HepG2 (cell line): ENCODE data around the gene SLC2A4. TPM values are rescaled to one million over a fixed set of nuclear protein-coding genes. Genes with fewer than 3 reads are reported as not detected.
A peak's percentile ranks its signal among the peaks of the same experiment; 100 is the strongest.

Source experiments
- AHDC1 ChIP-seq: sonication (generic); formaldehyde crosslinking; IDR thresholded peaks from 2 replicates; pipeline ENCODE4 v1.5.1; 2020; ENCODE audit warnings: mild to moderate bottlenecking, missing genetic modification reagents, borderline replicate concordance
- BRCA1 ChIP-seq: sonication (generic); formaldehyde crosslinking; IDR thresholded peaks from 2 replicates; pipeline ENCODE4 v1.4.0; 2020; ENCODE audit warnings: missing genetic modification reagents
- DNMT3B ChIP-seq: conservative IDR thresholded peaks from 2 replicates; pipeline ENCODE4 v1.6.1; 2016; ENCODE audit warnings: missing biosample characterization, control low read depth
- E2F2 ChIP-seq: sonication (generic); formaldehyde crosslinking; IDR thresholded peaks from 2 replicates; pipeline ENCODE4 v1.4.0; 2020; ENCODE audit warnings: missing genetic modification reagents, borderline replicate concordance
- MIER2 ChIP-seq: IDR thresholded peaks from 2 replicates; pipeline ENCODE4 v1.6.1; 2016; ENCODE audit warnings: missing biosample characterization, missing genetic modification reagents
- MIXL1 ChIP-seq: IDR thresholded peaks from 2 replicates; pipeline ENCODE4 v1.6.1; 2016
- MTERF4 ChIP-seq: sonication (generic); formaldehyde crosslinking; IDR thresholded peaks from 2 replicates; pipeline ENCODE4 v1.8.0; 2023; ENCODE audit warnings: mild to moderate bottlenecking, missing genetic modification reagents
- SETDB1 ChIP-seq: sonication (generic); formaldehyde crosslinking; IDR thresholded peaks from 2 replicates; pipeline ENCODE4 v1.5.1; 2020; ENCODE audit warnings: missing genetic modification reagents, mild to moderate bottlenecking, borderline replicate concordance
- SRSF9 ChIP-seq: fragments of 200-400 bp; formaldehyde crosslinking; IDR thresholded peaks from 2 replicates; pipeline ENCODE4 v1.6.1; 2018; ENCODE audit warnings: borderline replicate concordance, mild to moderate bottlenecking, low read depth, low read length; ENCODE audit not compliant: insufficient read depth, poor library complexity, severe bottlenecking
- TEF ChIP-seq: sonication (generic); formaldehyde crosslinking; IDR thresholded peaks from 2 replicates; pipeline ENCODE4 v1.5.0; 2020; ENCODE audit warnings: missing genetic modification reagents
- ZBED4 ChIP-seq: sonication (generic); formaldehyde crosslinking; IDR thresholded peaks from 2 replicates; pipeline ENCODE4 v1.4.0; 2020; ENCODE audit warnings: missing genetic modification reagents, borderline replicate concordance
- ZNF256 ChIP-seq: sonication (generic); formaldehyde crosslinking; conservative IDR thresholded peaks from 2 replicates; pipeline ENCODE4 v1.4.0; 2020; ENCODE audit warnings: missing genetic modification reagents
- ZNF468 ChIP-seq: sonication (generic); formaldehyde crosslinking; IDR thresholded peaks from 2 replicates; pipeline ENCODE4 v1.8.0; 2022; ENCODE audit warnings: mild to moderate bottlenecking, moderate library complexity, missing genetic modification reagents
- ZNF703 ChIP-seq: sonication (generic); formaldehyde crosslinking; IDR thresholded peaks from 2 replicates; pipeline ENCODE4 v1.5.1; 2020; ENCODE audit warnings: missing genetic modification reagents, mild to moderate bottlenecking, moderate library complexity, borderline replicate concordance
- polyA plus RNA-seq, 8 experiments: library from polyadenylated mRNA; depleted of rRNA in 3 of 8; stranded (reverse) in 7 of 8; unstranded in 1 of 8; fragments of >200 nt; fragmentation: Illumina TruSeq in 4 of 8; extraction: Trizol in 4 of 8; gene quantifications; 2 replicates each; pipeline versions ENCODE4 v1.2.1 to v1.2.3, GENCODE V29; 2011 to 2016; ENCODE audit warnings: low read depth in 4 of 8, missing spikeins in 1 of 8, mixed read lengths in 1 of 8; ENCODE audit not compliant: insufficient read depth in 1 of 8
- total RNA-seq, 5 experiments: library from RNA; depleted of rRNA; stranded (reverse); fragments of >200 nt; fragmentation: Illumina TruSeq; extraction: Trizol; gene quantifications; 2 replicates each; pipeline ENCODE4 v1.2.3, GENCODE V29; 2016; ENCODE audit warnings: low read depth in 1 of 5

The SLC2A4 gene
- total and polyA plus RNA-seq, 2 of the 13 experiments (the other 11 are each of a cell fraction or from before 2014, with no cell fraction given), result 4.9 to 5.8 TPM

GRCh38 chr17:7234083-7234951 lies 47.2 kb upstream of the SLC2A4 start, which contains the start of gene DVL2 (continued):
- no peak for TF ChIP-seq AHDC1 (CRISPR knock-in tag)
- TF ChIP-seq DNMT3B (CRISPR knock-in tag), result 0 out of 2 replicates have a peak, but pooled peaks have one; percentile 44
- 0 out of 2 replicates have a peak, but pooled peaks have one; percentile 76 for TF ChIP-seq MTERF4 (CRISPR knock-in tag)
- no peak for TF ChIP-seq ZNF703 (CRISPR knock-in tag)
- TF ChIP-seq MIER2, result peak; percentile 66; the same call in 1 of the 2 replicates
- TF ChIP-seq ZNF256 (CRISPR knock-in tag), result 0 out of 2 replicates have a peak, but pooled peaks have one; percentile 50
- TF ChIP-seq ZNF468 (CRISPR knock-in tag), result no peak; the same call in 1 of the 2 replicates
- TF ChIP-seq E2F2 (CRISPR knock-in tag), result peak; percentile 72; the same call in 1 of the 2 replicates
- TF ChIP-seq BRCA1 (CRISPR knock-in tag), result peak; percentile 76; the same call in 1 of the 2 replicates
- TF ChIP-seq MIXL1 (CRISPR knock-in tag), result 0 out of 2 replicates have a peak, but pooled peaks have one; percentile 10
- TF ChIP-seq SRSF9, result no peak
- 0 out of 2 replicates have a peak, but pooled peaks have one; percentile 12 for TF ChIP-seq ZBED4 (CRISPR knock-in tag)
- no peak for TF ChIP-seq SETDB1 (CRISPR knock-in tag)
- TF ChIP-seq TEF (CRISPR knock-in tag), result peak; percentile 48; the same call in 1 of the 2 replicates
